OCI-LY7 (cell line): Measurements from ENCODE around the gene OARD1. TPM values are rescaled to one million over a fixed set of nuclear protein-coding genes. Genes with fewer than 3 reads are reported as not detected.

Experiments used
- BruUV-seq: library from RNA; stranded (reverse); fragments of 400-500 nt; replicated peaks from 2 replicates; lab custom pipeline; 2021; lab: Mats Ljungman, UMichigan
- CTCF ChIA-PET: fragments of 300-600 bp; sonication (Branson Sonifier 250); formaldehyde crosslinking; loops from one replicate; lab custom pipeline; 2022; ENCODE audit warnings: antibody characterized with exemption; ENCODE audit not compliant: unreplicated experiment; lab: Charles Lee
- POLR2A ChIA-PET: fragments of 300-600 bp; sonication (Branson Sonifier 250); formaldehyde crosslinking; loops from one replicate; lab custom pipeline; 2022; ENCODE audit warnings: antibody characterized with exemption; lab: Charles Lee
- DNase-seq: peaks from one replicate; pipeline ENCODE4 v3.0.0-alpha.2; 2015; ENCODE audit warnings: low spot score
- H2AFZ ChIP-seq: fragments of 200-600 bp; sonication (generic), shearing (Covaris generic); 2 replicates; pipeline ENCODE4 v1.6.1; 2014; ENCODE audit warnings: mild to moderate bottlenecking, antibody characterized with exemption, low read length, moderate library complexity
- H3K27ac ChIP-seq: fragments of 200-600 bp; sonication (generic); 2 replicates; pipeline ENCODE4 v1.5.1; 2014; ENCODE audit warnings: mixed run types, low read depth, mild to moderate bottlenecking, moderate library complexity, low read length, inconsistent platforms; ENCODE audit not compliant: poor library complexity, severe bottlenecking
- H3K36me3 ChIP-seq: fragments of 200-600 bp; sonication (generic); 2 replicates; pipeline ENCODE4 v1.6.1; 2014; ENCODE audit warnings: mild to moderate bottlenecking, antibody characterized with exemption, low read length, moderate library complexity, mixed read lengths; ENCODE audit not compliant: insufficient read depth
- H3K4me1 ChIP-seq: fragments of 200-600 bp; sonication (generic); 2 replicates; pipeline ENCODE4 v1.5.1; 2014; ENCODE audit warnings: mild to moderate bottlenecking, low read length; ENCODE audit not compliant: insufficient read depth, poor library complexity, severe bottlenecking
- H3K4me2 ChIP-seq: fragments of 200-600 bp; sonication (generic); 2 replicates; pipeline ENCODE4 v1.6.1; 2014; ENCODE audit warnings: mild to moderate bottlenecking, low read length
- H3K4me3 ChIP-seq: fragments of 200-600 bp; sonication (generic); 2 replicates; pipeline ENCODE4 v1.5.1; 2014; ENCODE audit warnings: mild to moderate bottlenecking, low read depth, low read length; ENCODE audit not compliant: poor library complexity, severe bottlenecking
- H3K79me2 ChIP-seq: fragments of 200-600 bp; sonication (generic); 2 replicates; pipeline ENCODE4 v1.6.1; 2016; ENCODE audit warnings: low read depth, mild to moderate bottlenecking, low read length, moderate library complexity, mixed read lengths; ENCODE audit not compliant: insufficient read depth
- H3K9me2 ChIP-seq: fragments of 200-600 bp; sonication (generic); 2 replicates; pipeline ENCODE4 v1.6.1; 2016; ENCODE audit warnings: mild to moderate bottlenecking, low read length, mixed read lengths; ENCODE audit not compliant: insufficient read depth
- H3K9me3 ChIP-seq: fragments of 200-600 bp; sonication (generic); 2 replicates; pipeline ENCODE4 v1.6.1; 2014; ENCODE audit warnings: mild to moderate bottlenecking, mixed run types, low read length, mixed read lengths
- H4K20me1 ChIP-seq: fragments of 200-600 bp; sonication (generic); 2 replicates; pipeline ENCODE4 v1.6.1; 2014; ENCODE audit warnings: mild to moderate bottlenecking, antibody characterized with exemption, low read length, moderate library complexity, mixed read lengths; ENCODE audit not compliant: insufficient read depth
- CTCF ChIP-seq: fragments of 200-600 bp; sonication (generic); conservative IDR thresholded peaks from 2 replicates; pipeline ENCODE4 v1.5.1; 2014; ENCODE audit warnings: mild to moderate bottlenecking, antibody characterized with exemption, low read length, moderate library complexity, mixed read lengths
- EZH2phosphoT487 ChIP-seq: fragments of 200-600 bp; sonication (generic); IDR thresholded peaks from 2 replicates; pipeline ENCODE4 v1.6.1; 2018; ENCODE audit warnings: low read depth, borderline replicate concordance, mild to moderate bottlenecking, mixed run types, antibody characterized with exemption, low read length, moderate library complexity, mixed read lengths
- intact Hi-C: fragments of 100-400 bp; cut with micrococcal nuclease; formaldehyde crosslinking; loops from one replicate; pipeline ENCODE4 v1.10.0; 2022; ENCODE audit not compliant: unreplicated experiment
- total RNA-seq, 2 experiments: library from RNA; depleted of rRNA in 1 of 2; stranded (reverse); fragments of >200 nt in 1 of 2; shearing (Covaris generic) in 1 of 2; gene quantifications; 2 replicates each; pipeline ENCODE4 v1.2.3, GENCODE V29; 2014 to 2022

OARD1 gene
- total RNA-seq, 2 experiments from 2014 or later = 21.0 to 41.6 TPM

DNA sequence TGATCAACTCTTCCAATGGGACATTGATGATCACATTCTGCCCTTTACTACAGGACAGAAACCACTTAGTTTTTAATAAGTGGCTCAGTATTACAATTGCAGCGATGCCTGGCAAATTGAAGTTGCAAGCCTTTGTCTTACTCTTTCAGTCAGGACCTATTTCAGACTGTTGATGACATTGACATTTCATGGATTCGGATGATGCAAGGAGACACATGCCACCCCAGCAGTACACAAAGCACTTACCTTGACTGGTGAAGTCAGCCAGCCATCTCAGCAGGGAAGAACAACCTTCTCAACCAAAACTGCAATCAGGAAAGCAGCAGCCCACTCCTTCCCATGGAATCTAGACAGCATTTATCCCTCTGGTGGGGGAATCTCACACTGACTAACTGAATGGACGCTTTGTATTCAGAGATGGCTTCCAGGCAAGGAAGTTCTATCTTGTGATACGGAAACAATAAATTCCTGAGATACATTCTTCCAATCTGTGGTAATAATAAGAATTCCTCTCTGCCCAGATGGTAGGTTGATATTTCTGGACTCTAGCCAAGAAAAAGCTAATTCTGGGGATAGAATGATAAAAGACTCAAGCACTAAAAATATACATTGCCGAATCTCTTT, 25.4 kb upstream of the OARD1 start:
- BruUV-seq = no TSS peak
- H3K79me2 ChIP-seq = no peaks in the 10 kb centered on the region
- no peak overlapping the region for H3K4me3 ChIP-seq
- no peaks in the 10 kb centered on the region for H3K9me3 ChIP-seq
- no peaks in the 10 kb centered on the region for H3K4me1 ChIP-seq
- peaks cover 95% of the 10 kb centered on the region for H3K36me3 ChIP-seq
- POLR2A ChIA-PET = no interaction called here
- no peaks in the 10 kb centered on the region for H3K9me2 ChIP-seq
- no peak overlapping the region for H3K27ac ChIP-seq
- DNase-seq = no peak
- H2AFZ ChIP-seq = no peak overlapping the region
- intact Hi-C loops = no loop called here
- CTCF ChIA-PET = no interaction called here
- no peak overlapping the region for H3K4me2 ChIP-seq
- peaks cover 3% of the 10 kb centered on the region for H4K20me1 ChIP-seq
- TF ChIP-seq EZH2phosphoT487 = no peak
- TF ChIP-seq CTCF = no peak

DNA sequence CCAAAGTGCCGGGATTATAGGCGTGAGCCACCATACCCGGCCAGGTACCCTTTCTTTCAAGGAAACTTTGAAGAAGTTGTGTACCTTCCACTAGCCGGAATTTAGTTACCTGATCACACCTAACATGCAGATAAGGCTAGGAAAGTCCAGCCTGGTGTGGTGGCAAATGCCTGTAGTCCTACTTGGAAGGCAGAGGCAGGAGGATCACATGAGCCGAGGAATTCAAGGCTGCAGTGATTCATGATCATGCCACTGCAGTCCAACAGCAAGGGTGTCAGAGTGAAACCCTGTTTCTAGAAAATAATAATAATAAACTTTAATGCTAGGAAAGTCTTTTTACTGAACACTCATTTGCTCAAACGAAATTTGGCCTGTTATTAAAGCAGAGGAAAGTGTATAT, 21.6 kb upstream of the OARD1 start:
- Histone ChIP-seq H3K4me1 (no peaks in the 10 kb centered on the region), H3K4me2 (no peak overlapping the region), H3K79me2 (no peaks in the 10 kb centered on the region), H2AFZ (no peak overlapping the region), H3K9me3 (no peaks in the 10 kb centered on the region), H3K9me2 (no peaks in the 10 kb centered on the region), H3K4me3 (no peak overlapping the region), H3K36me3 (peaks cover 100% of the 10 kb centered on the region), H4K20me1 (peaks cover 5% of the 10 kb centered on the region), H3K27ac (no peak overlapping the region)
- intact Hi-C loops = loop anchor here (2.0 kb wide), 1 partner anchor 225 kb away; no protein-coding TSS in a partner anchor
- no peak for DNase-seq
- BruUV-seq = no TSS peak
- ChIA-PET CTCF (interaction anchor here (0.8 kb wide), 1 partner anchor 88 kb away, joined by 4 read pairs; no protein-coding TSS in a partner anchor), POLR2A (interaction anchor here (2.0 kb wide), 1 partner anchor 89 kb away, joined by 7 read pairs; no protein-coding TSS in a partner anchor)
- TF ChIP-seq CTCF = no peak
- TF ChIP-seq EZH2phosphoT487 = no peak
